ENCODE results near the gene ASTE1.
"Not testable (repeated sequence)": the region's sequence is repeated elsewhere in the genome, so short reads cannot be mapped to it uniquely, and the experiment has no call there.

The ASTE1 gene

DNA sequence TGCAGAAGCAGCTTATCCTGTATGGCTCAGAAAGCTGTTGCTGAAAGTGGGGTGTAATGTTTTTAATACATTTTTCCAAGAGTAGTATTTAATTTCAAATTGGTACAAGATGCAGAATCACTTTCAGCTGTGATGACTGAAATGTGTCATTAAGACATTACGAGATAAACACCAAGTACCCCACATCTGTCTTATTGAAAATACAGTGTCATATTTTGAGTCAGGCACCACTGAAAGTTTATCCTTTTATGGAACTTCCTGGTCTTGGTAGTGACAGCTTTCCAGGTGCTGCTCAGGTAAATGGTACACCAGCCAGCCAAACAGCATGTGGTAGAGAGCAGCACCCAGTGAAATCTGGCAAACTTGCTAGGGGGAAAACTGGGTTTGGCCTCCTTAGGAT is 16.9 kb downstream of the ASTE1 start:
- DNase-seq (ENCODE audit: low read depth): no peak

- no peak for DNase-seq (ENCODE audit: low read depth)
These were observed 18.3 kb downstream of the ASTE1 start for GRCh38 chr3:131008326-131008725.

DNA sequence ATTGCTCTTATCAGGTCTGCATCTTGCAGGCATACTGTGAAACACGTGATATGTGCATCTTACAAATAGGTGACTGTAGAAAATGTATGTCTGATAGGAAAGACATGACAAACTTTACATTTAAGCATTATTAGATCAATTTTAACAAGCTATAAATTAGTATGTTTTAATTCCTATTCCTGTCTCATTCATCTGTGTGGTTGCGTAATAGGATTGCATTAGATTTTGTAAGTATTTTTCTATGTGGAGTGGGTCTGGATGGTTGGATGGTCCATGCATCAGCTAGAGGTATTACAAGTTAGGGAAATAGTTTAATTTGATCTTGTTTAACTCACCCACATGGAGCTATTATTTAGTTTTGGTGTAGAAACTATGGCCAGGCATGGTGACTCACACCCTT is 18.8 kb downstream of the ASTE1 start:
- DNase-seq (ENCODE audit: low read depth): no peak

- DNase-seq (ENCODE audit: low read depth): no peak
These were observed 19.4 kb downstream of the ASTE1 start for GRCh38 chr3:131007256-131007655.

- DNase-seq (ENCODE audit: low read depth): no peak
These were observed 22.0 kb downstream of the ASTE1 start for GRCh38 chr3:131004603-131005002.

DNA sequence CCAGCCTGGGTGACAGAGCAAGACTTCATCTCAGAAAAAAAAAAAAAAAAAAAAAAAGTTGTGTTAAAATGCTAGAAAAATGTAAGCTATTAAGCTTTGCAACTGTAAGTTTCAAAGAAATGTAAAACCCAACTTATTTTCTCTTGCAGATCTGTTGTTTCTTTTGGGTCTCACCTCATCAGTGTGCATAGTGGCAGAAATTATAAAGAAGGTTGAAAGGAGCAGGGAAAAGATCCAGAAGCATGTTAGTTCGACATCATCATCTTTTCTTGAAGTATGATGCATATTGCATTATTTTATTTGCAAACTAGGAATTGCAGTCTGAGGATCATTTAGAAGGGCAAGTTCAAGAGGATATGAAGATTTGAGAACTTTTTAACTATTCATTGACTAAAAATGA is 25.6 kb downstream of the ASTE1 start:
- DNase-seq (ENCODE audit: low read depth): no peak

DNA sequence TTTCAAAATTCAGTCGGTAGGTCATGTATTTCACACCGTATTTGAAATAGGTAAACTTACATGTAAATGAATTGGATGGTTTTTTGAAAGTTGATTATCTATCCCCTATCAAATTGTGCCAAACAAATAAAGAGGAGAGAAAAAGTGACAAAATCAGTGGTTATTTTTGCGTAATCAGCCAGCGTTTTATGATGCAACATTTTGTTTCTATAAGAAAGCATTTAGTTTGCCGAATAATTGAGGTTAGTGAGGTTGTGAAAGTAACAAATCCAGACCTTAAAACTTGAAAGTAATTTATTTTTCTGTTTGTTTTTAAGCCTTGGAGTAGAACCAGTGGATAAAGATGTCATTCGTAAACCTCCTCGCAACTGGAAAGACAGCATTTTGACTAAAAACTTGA is 29.3 kb downstream of the ASTE1 start:
- DNase-seq (ENCODE audit: low read depth): no peak

- DNase-seq (ENCODE audit: low read depth): no peak
These were observed 34.3 kb downstream of the ASTE1 start for GRCh38 chr3:130992344-130992743.

GRCh38 chr3:130991126-130991525 is 35.5 kb downstream of the ASTE1 start:
- no peak for DNase-seq (ENCODE audit: low read depth)

- no peak for DNase-seq (ENCODE audit: low read depth)
These were observed 36.3 kb downstream of the ASTE1 start for GRCh38 chr3:130990282-130990681.

- DNase-seq (ENCODE audit: low read depth): no peak
These were observed 45.2 kb downstream of the ASTE1 start for GRCh38 chr3:130981469-130981868.

- DNase-seq (ENCODE audit: low read depth): no peak
These were observed 47.5 kb downstream of the ASTE1 start for GRCh38 chr3:130979117-130979516.

GRCh38 chr3:130976706-130977105 is 49.9 kb downstream of the ASTE1 start:
- DNase-seq (ENCODE audit: low read depth): no peak

- no peak for DNase-seq (ENCODE audit: low read depth)
These were observed 51.4 kb downstream of the ASTE1 start for GRCh38 chr3:130975251-130975650.

GRCh38 chr3:130974201-130974600 is 52.4 kb downstream of the ASTE1 start:
- no peak for DNase-seq (ENCODE audit: low read depth)

DNA sequence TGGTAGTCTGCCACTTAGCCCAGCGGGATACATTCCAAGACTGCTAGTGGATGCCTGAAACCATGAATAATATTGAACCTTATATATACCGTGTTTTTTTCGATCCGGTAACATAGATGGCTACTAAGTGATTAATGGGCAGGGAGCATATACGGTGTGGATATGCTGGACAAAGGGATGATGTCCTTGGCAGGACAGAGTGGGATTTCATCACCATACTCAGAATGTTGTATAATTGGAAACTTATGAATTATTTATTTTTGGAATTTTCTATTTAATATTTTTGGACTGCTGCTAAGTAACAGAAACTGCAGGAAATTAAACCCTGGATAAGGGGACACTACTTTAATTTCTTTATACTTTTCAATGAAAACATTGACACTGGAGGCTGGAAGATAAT is 53.2 kb downstream of the ASTE1 start:
- DNase-seq (ENCODE audit: low read depth): no peak

DNA sequence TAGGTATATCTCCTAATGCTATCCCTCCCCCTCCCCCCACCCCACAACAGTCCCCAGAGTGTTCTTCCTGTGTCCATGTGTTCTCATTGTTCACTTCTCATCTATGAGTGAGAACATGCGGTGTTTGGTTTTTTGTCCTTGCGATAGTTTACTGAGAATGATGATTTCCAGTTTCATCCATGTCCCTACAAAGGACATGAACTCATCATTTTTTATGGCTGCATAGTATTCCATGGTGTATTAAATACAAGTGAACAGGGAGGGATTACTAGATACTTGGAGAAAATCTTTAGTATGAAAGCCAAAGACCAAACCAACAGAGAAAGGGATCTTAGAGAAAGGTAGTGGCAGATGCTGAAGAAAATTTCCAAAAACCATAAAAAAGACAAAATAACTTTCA is 54.0 kb downstream of the ASTE1 start:
- DNase-seq (ENCODE audit: low read depth): not testable (repeated sequence)

- no peak for DNase-seq (ENCODE audit: low read depth)
These were observed 55.4 kb downstream of the ASTE1 start for GRCh38 chr3:130971208-130971607.

- no peak for DNase-seq (ENCODE audit: low read depth)
These were observed 57.0 kb downstream of the ASTE1 start for GRCh38 chr3:130969621-130970020.

DNA sequence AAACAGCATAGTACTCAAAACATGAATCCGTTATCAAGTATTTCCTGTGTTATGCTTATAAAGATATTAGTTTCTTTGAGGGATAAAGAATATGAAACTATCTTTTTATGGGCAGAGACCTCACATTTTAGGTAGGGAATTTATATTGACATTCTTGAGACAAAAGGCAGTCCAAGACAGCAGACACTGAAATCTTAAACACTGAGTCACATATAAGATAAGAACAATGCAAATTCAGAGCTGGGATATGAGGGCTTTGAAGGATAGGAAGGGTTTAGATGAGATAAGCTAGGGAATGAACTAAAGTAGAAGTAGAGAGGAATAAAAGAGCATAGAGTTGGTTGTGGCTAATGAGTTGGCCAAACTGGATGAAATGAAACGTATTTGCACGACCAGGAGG is 58.4 kb downstream of the ASTE1 start:
- DNase-seq (ENCODE audit: low read depth): no peak

DNA sequence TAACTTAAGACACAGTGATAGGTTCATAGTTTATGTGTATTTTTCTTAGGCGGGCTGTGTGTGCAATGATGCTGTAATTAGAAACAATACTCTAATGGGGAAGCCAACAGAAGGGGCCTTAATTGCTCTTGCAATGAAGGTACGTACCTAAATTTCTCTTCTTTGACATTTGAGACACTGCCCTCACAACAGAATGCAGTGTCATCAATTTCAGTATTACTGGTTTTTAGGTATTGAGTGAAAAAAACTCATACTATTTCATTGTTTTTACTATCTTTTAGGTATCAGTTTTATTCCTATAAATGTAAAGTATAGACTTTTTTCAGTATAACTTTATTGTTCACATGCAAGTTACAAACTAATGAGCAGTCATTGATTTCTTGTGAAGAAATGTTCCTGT is 59.3 kb downstream of the ASTE1 start:
- no peak for DNase-seq (ENCODE audit: low read depth)

DNA sequence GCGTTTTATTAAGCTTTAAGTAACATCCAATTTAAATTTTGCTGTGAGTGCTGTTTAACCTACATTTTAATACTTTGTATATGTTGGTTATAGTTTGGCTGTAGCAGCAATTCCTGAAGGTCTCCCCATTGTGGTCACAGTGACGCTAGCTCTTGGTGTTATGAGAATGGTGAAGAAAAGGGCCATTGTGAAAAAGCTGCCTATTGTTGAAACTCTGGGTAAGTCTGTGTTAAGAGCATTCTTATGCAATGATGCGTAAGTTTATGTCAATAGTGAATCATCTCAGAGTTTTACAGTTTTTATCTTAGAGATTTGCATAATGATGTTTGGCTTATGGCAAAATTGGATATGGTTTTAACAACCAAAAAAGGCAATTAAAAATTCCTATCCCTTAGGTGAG is 62.7 kb downstream of the ASTE1 start:
- DNase-seq (ENCODE audit: low read depth): no peak
